Astrocyte (in vitro differentiated cells and primary cell): ENCODE measurements around the gene ZNF124. TPM values are rescaled to one million over a fixed set of nuclear protein-coding genes. Genes with fewer than 3 reads are reported as not detected.
"Not testable (repeated sequence)": the region's sequence is repeated elsewhere in the genome, so short reads cannot be mapped to it uniquely, and the experiment has no call there.

Experiments
- DNase-seq: peaks from one replicate; pipeline ENCODE4 v3.0.0-alpha.2; 2010; ENCODE audit warnings: low read depth
- FAIRE-seq: peaks from 2 replicates; lab custom pipeline; 2011; peaks lifted over from hg19 to GRCh38; lab: Jason Lieb, UNC
- H2AFZ ChIP-seq: 2 replicates; pipeline ENCODE4 v1.6.0; 2012; ENCODE audit warnings: low read depth, low read length, inconsistent platforms
- H3K27ac ChIP-seq: 2 replicates; pipeline ENCODE4 v1.5.1; 2011; ENCODE audit warnings: low read depth, low read length, inconsistent platforms
- H3K27me3 ChIP-seq: 2 replicates; pipeline ENCODE4 v1.6.0; 2011; ENCODE audit warnings: low read length, inconsistent platforms; ENCODE audit not compliant: insufficient read depth
- H3K36me3 ChIP-seq: 2 replicates; pipeline ENCODE4 v1.5.1; 2011; ENCODE audit warnings: low read length, inconsistent platforms; ENCODE audit not compliant: insufficient read depth
- H3K4me1 ChIP-seq: 2 replicates; pipeline ENCODE4 v1.5.1; 2011; ENCODE audit warnings: low read length, inconsistent platforms; ENCODE audit not compliant: insufficient read depth
- H3K4me2 ChIP-seq: 2 replicates; pipeline ENCODE4 v1.6.0; 2012; ENCODE audit warnings: low read length, inconsistent platforms
- H3K4me3 ChIP-seq: 2 replicates; pipeline ENCODE4 v1.5.1; 2011; ENCODE audit warnings: low read depth, mild to moderate bottlenecking, low read length, inconsistent platforms; ENCODE audit not compliant: insufficient read depth
- H3K79me2 ChIP-seq: 2 replicates; pipeline ENCODE4 v1.6.0; 2012; ENCODE audit warnings: mild to moderate bottlenecking, low read length, inconsistent platforms; ENCODE audit not compliant: insufficient read depth
- H3K9ac ChIP-seq: 2 replicates; pipeline ENCODE4 v1.6.0; 2012; ENCODE audit warnings: mild to moderate bottlenecking, low read length, inconsistent platforms
- H3K9me3 ChIP-seq: 2 replicates; pipeline ENCODE4 v1.5.1; 2012; ENCODE audit warnings: low read depth, mild to moderate bottlenecking, low read length, inconsistent platforms; ENCODE audit not compliant: insufficient read depth
- H4K20me1 ChIP-seq: 2 replicates; pipeline ENCODE4 v1.6.0; 2012; ENCODE audit warnings: low read length, inconsistent platforms; ENCODE audit not compliant: insufficient read depth
- H3K27ac Mint-ChIP-seq: one replicate; pipeline ENCODE4 v1.8.0; 2021; ENCODE audit warnings: mild to moderate bottlenecking, mixed read lengths; ENCODE audit not compliant: unreplicated experiment
- H3K27me3 Mint-ChIP-seq: one replicate; pipeline ENCODE4 v1.8.0; 2021; ENCODE audit warnings: low read depth, mixed read lengths; ENCODE audit not compliant: unreplicated experiment
- H3K36me3 Mint-ChIP-seq: one replicate; pipeline ENCODE4 v1.8.0; 2021; ENCODE audit warnings: low read depth, mixed read lengths; ENCODE audit not compliant: unreplicated experiment
- H3K4me1 Mint-ChIP-seq: one replicate; pipeline ENCODE4 v1.8.0; 2021; ENCODE audit warnings: low read depth, mixed read lengths; ENCODE audit not compliant: unreplicated experiment
- H3K4me3 Mint-ChIP-seq: one replicate; pipeline ENCODE4 v1.8.0; 2021; ENCODE audit warnings: mild to moderate bottlenecking, moderate library complexity, mixed read lengths; ENCODE audit not compliant: unreplicated experiment
- H3K9me3 Mint-ChIP-seq: one replicate; pipeline ENCODE4 v1.8.0; 2021; ENCODE audit warnings: mild to moderate bottlenecking, mixed read lengths; ENCODE audit not compliant: unreplicated experiment
- CTCF ChIP-seq: IDR thresholded peaks from 2 replicates; pipeline ENCODE4 v1.5.1; 2011; ENCODE audit warnings: low read depth, mild to moderate bottlenecking, inconsistent platforms, low read length, moderate library complexity; ENCODE audit not compliant: insufficient read depth
- EZH2 ChIP-seq: IDR thresholded peaks from 2 replicates; pipeline ENCODE4 v1.6.1; 2012; ENCODE audit warnings: mild to moderate bottlenecking, low read length, inconsistent platforms; ENCODE audit not compliant: insufficient read depth
- total RNA-seq: library from RNA; stranded (reverse); gene quantifications from 2 replicates; pipeline ENCODE4 v1.2.1, GENCODE V29; 2021

ZNF124 gene
- total RNA-seq, 1 donor from 2014 or later, result 36.5 TPM

- peaks cover 53% of the 10 kb centered on the region for H3K79me2 ChIP-seq
- Mint-ChIP-seq H3K36me3 (peaks cover 59% of the 10 kb centered on the region), H3K4me1 (peaks cover 2% of the 10 kb centered on the region), H3K27me3 (no peaks in the 10 kb centered on the region), H3K4me3 (no peak overlapping the region), H3K27ac (no peak overlapping the region), H3K9me3 (peaks cover 49% of the 10 kb centered on the region)
- H3K27ac ChIP-seq, result no peak overlapping the region
- H3K9ac ChIP-seq, result no peak overlapping the region
- H4K20me1 ChIP-seq, result no peaks in the 10 kb centered on the region
- no peaks in the 10 kb centered on the region for H3K4me1 ChIP-seq
- TF ChIP-seq CTCF (no peak), EZH2 (no peak)
- peaks cover 21% of the 10 kb centered on the region for H3K9me3 ChIP-seq
- H3K4me2 ChIP-seq, result no peak overlapping the region
- H2AFZ ChIP-seq, result no peak overlapping the region
- no peaks in the 10 kb centered on the region for H3K27me3 ChIP-seq
- no peak overlapping the region for H3K4me3 ChIP-seq
- DNase-seq, result no peak
- FAIRE-seq, result no peak
- peaks cover 12% of the 10 kb centered on the region for H3K36me3 ChIP-seq
Observed at GRCh38 chr1:247145279-247145678, 26.5 kb downstream of the ZNF124 start.

DNA sequence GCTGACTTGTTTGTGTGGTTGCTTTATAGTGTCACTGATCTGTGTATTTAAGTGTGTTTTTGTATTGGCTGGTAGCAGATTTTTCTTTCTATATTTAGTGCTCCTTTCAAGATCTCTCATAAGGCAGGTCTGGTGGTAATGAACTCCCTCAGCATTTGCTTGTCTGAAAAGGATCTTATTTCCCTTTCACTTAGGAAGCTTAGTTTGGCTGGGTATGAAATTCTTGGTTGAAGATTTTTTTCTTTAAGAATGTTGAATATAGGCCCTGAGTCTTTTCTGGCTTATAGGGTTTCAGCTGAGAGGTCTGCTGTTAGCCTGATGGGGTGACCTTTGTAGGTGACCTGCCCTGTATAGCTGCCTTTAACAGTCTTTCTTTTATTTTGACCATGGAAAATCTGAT is 32.3 kb downstream of the ZNF124 start:
- Mint-ChIP-seq H3K36me3 (peaks cover 44% of the 10 kb centered on the region), H3K9me3 (peaks cover 58% of the 10 kb centered on the region)
- not testable (repeated sequence) for H3K9ac ChIP-seq, H4K20me1 ChIP-seq, H3K27ac Mint-ChIP-seq, H3K4me1 Mint-ChIP-seq, H3K27me3 ChIP-seq, H3K4me2 ChIP-seq, FAIRE-seq, H3K4me3 Mint-ChIP-seq, H3K27me3 Mint-ChIP-seq, H3K27ac ChIP-seq, H3K4me1 ChIP-seq, DNase-seq, H2AFZ ChIP-seq, H3K36me3 ChIP-seq, H3K4me3 ChIP-seq
- peaks cover 21% of the 10 kb centered on the region for H3K9me3 ChIP-seq
- peaks cover 52% of the 10 kb centered on the region for H3K79me2 ChIP-seq

- Histone ChIP-seq H3K4me3 (no peak overlapping the region), H3K27ac (no peak overlapping the region), H3K9me3 (peaks cover 11% of the 10 kb centered on the region), H3K36me3 (no peaks in the 10 kb centered on the region), H3K9ac (no peak overlapping the region), H3K27me3 (no peaks in the 10 kb centered on the region), H3K4me1 (no peaks in the 10 kb centered on the region), H2AFZ (no peak overlapping the region), H4K20me1 (no peaks in the 10 kb centered on the region), H3K79me2 (peaks cover 42% of the 10 kb centered on the region), H3K4me2 (no peak overlapping the region)
- Mint-ChIP-seq H3K27ac (no peak overlapping the region), H3K4me3 (no peak overlapping the region), H3K36me3 (peaks cover 41% of the 10 kb centered on the region), H3K27me3 (no peaks in the 10 kb centered on the region), H3K4me1 (no peaks in the 10 kb centered on the region), H3K9me3 (peaks cover 25% of the 10 kb centered on the region)
- FAIRE-seq (no peak), DNase-seq (no peak)
- TF ChIP-seq EZH2, result no peak
Observed at GRCh38 chr1:247131236-247131635, 40.6 kb downstream of the ZNF124 start.

GRCh38 chr1:247127519-247128282 is 44.1 kb downstream of the ZNF124 start:
- Mint-ChIP-seq H3K4me3 (peak overlapping the region; percentile 93), H3K27ac (peak overlapping the region; percentile 78), H3K36me3 (peaks cover 17% of the 10 kb centered on the region)
- H3K27me3 ChIP-seq, H4K20me1 ChIP-seq, H3K4me1 Mint-ChIP-seq, H3K27ac ChIP-seq, H3K36me3 ChIP-seq, H2AFZ ChIP-seq, H3K27me3 Mint-ChIP-seq, FAIRE-seq, H3K4me3 ChIP-seq, H3K4me1 ChIP-seq, H3K9me3 Mint-ChIP-seq, DNase-seq: not testable (repeated sequence)
- Histone ChIP-seq H3K9ac (peak overlapping the region; percentile 6), H3K4me2 (peak overlapping the region; percentile 64), H3K9me3 (peaks cover 11% of the 10 kb centered on the region), H3K79me2 (peaks cover 21% of the 10 kb centered on the region)

DNA sequence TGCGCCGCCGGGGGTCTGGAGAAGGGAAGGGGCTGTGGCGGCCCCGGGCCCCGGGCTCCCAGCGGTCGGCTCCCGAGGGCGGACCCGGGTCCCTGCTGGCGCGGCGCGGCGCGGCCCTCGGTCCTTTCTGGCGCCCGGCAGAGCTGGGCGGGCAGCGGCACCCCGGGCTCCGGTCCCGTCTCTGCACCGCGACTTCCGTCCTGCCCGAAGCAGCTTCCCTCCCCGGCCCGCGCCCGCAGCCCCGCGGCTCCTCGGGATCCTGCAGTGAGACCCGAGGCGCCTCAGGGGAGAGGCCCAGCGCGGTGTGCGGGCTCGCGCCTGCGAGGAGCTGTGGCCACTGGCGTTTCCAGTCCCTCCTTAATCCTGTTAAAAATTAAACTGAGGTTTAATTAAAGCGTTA is 45.2 kb downstream of the ZNF124 start:
- H3K36me3 Mint-ChIP-seq, H3K4me3 Mint-ChIP-seq, H3K9me3 ChIP-seq, FAIRE-seq, H3K4me3 ChIP-seq, H3K27ac ChIP-seq, H3K27me3 Mint-ChIP-seq, H3K27me3 ChIP-seq, H3K4me1 ChIP-seq, DNase-seq, H3K9ac ChIP-seq, H3K9me3 Mint-ChIP-seq, H3K4me1 Mint-ChIP-seq, H4K20me1 ChIP-seq, H2AFZ ChIP-seq, H3K4me2 ChIP-seq, H3K27ac Mint-ChIP-seq, H3K36me3 ChIP-seq: not testable (repeated sequence)
- peaks cover 16% of the 10 kb centered on the region for H3K79me2 ChIP-seq
